ENCODE results near the gene TPRG1.

TPRG1 gene, protein sequence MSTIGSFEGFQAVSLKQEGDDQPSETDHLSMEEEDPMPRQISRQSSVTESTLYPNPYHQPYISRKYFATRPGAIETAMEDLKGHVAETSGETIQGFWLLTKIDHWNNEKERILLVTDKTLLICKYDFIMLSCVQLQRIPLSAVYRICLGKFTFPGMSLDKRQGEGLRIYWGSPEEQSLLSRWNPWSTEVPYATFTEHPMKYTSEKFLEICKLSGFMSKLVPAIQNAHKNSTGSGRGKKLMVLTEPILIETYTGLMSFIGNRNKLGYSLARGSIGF

GRCh38 chr3:189171707-189172106, at the start of gene TPRG1:
Gene TPRG1 (plus strand): TSS chr3:189171971. CDS start chr3:189207385, 35,414 bp downstream.
- no peak for DNase-seq

- no peak for DNase-seq
Measured at GRCh38 chr3:189122110-189122509, 49.7 kb upstream of the TPRG1 start.

DNA sequence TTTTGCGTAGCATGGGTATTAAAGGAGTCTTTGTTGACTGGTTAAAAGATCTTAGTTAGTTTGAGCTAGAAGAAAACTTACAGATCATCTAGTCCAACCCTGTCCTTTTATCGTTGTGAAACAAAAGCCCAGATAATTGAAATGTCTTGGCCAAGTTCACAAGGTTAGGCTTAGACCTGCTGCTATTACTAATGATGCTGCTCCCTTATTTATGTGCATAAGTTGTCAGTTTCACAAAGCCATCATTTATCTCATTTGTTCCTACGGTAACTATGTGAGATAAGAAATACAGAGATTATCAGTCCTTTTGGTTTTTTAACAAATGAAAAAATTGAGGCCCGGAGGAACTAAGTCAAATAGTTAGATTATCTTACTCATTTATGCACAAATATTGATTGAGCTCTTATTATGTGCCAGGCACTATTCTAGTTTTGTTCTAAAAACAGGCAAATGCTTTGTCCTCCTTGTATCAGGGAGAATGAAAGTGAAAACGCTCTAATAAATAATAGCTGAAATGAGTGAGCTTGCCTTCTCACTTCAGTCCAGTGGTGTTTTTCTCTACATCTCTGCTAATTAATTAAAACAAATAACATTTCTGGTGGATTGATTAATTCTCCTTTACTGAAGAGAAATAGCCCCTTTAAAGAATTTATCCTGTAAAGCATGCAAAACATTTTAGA, 49.1 kb upstream of the TPRG1 start:
- no peak for DNase-seq

DNA sequence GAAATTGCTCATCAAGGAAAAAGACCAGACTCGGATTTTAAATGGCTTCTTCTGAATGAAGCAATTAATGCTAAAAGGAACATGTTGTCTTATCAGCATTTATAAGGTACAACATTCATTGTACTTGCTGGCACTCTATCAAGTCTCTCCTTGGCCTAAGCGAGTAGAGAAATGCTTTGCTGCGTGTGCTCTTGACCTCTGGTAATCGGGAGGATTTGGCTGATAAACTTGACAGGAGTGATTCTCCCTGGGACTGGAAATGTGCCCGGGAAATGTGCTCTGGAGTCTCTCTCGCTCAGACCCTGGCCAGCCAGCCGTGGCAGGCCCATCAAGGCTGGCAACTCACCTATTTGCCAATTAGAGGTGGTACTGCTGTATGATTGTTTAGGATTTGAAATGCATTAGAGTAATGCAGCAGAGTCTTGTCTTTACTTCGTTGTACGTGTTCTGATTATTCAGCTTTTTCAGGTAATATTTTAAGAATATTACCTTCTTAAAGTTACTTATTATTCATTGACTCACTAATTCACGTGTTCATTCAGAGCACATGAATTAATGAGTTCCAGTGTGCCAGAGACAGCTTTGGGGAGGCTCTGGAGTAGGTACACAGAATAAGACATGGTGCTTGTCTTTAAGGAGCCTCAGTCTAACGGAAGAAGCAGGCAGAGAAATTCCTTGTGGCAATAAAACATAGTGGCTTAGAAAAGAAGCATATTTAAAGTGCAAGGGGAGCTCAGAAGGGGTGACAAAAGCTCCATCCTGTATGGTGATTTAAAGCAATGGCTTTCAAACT, 48.0 kb upstream of the TPRG1 start:
- DNase-seq = peak; percentile 98

GRCh38 chr3:189132231-189132671, 39.5 kb upstream of the TPRG1 start:
- no peak for DNase-seq

- no peak for DNase-seq
Measured at GRCh38 chr3:189132839-189133238, 38.9 kb upstream of the TPRG1 start.

- no peak for DNase-seq
Measured at GRCh38 chr3:189133768-189134167, 38.0 kb upstream of the TPRG1 start.

DNA sequence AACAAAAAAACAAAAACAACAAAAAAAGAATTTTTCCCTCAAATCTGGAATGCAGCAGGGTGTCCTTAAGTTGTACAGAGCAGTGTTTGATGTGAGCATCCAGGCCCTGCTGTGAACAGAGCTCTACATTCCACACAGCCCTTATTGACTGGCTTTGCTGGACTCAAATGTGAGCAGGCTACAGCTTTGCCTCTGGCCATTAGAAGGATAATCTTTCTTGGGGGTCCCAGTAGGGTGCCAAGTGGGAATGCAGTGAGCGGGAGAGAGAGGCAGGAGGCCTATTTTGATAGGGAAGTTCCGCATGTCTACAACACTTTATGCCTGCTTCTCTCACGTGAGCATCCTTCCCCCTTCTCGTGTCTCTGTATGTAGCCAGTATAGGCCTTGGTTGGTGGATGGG, 34.4 kb upstream of the TPRG1 start:
- no peak for DNase-seq

GRCh38 chr3:189138901-189139610, 32.7 kb upstream of the TPRG1 start:
- DNase-seq = no peak

DNA sequence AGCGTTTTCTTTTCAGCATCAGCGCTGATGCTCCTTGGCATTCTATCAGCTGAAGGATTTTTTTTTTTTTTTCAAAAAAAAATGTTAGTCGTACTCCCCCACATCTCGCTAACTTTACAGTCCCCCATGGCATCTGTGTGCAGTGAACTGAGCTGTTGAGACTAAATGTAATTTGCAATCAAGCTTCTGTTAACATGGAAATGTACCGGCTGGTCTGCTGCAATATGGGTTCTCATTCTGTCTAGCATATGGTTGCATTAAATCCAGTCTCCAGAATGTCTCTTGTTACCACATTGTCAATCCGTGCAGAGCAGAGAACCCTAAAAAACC, 32.2 kb upstream of the TPRG1 start:
- DNase-seq = no peak

DNA sequence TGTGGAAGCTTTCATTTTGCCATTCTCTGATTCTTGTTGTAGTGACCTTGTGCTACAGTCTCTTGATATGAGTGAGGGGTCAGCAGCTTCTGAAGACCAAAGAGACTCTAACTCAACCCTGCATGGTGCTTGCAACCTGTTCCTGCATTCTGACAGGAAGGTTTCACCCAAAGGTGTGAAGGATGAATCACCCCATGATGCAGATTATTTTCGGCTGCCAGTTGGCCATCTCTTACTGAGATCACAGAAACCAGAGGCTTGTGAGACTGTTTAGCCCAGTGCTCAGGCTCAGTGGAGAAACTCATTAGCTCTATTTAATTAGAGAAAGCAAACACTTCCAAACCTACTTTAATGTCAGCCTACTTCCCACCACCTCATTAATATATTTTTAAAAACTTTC, 29.2 kb upstream of the TPRG1 start:
- no peak for DNase-seq

- no peak for DNase-seq
Measured at GRCh38 chr3:189143321-189143720, 28.4 kb upstream of the TPRG1 start.

DNA sequence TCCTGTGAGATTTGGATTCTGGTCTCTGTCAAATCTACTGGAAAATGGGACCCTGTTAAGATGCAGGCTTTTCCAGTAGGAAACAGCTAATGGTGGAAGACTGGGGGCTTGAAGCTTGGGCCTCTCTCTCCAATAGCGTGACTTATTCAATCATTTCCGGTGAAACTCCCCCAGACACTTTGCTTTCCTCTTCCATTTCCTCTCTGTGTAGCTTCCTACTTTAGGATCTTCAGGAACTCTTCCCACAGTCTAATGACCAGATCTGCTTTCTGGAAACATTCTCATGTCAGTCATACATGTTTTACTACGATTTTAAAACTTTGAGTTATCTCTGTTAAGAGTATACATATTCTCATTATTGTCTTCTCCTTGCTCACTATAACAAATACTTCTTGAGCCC, 28.0 kb upstream of the TPRG1 start:
- no peak for DNase-seq

GRCh38 chr3:189144645-189145044, 27.1 kb upstream of the TPRG1 start:
- DNase-seq = peak; percentile 99

DNA sequence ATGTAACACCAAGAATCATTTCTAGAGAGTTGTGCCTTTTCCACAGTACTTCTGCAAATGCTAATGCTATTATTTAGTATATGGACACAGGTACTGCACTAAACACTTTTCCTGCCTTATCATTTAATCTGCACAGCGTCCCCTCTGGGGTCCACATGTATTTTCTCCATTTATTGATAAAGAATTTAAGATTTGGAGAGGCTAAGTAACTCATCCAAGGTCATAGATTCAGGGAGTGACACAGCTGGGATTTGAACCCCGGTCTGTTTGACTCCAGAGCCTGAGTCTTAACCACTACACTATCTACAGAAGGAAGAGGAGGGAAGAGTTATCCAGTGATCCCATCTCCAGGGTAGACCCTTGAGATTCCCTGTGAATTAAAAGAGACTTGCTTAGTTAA, 24.9 kb upstream of the TPRG1 start:
- peak; percentile 29 for DNase-seq

DNA sequence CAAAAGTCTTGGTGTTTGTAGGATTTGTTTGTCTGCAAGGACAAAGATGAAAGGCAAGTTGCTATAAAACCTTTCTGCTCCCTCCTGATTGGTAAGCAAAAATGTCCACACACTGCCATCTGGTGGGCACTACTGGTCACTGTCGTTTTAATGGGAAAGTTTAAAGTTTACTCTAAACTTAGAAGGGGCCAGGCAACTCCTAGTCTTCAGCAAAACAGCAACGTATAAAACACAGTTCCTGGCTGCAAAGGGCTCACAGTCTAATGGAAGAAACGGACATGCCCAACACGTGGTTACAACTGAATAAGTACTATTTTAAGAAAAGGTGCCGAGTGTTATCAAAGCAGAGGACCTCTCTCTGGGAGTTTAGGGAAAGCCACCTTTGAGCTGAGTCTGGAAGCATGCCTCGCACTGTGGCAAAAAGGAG, 23.7 kb upstream of the TPRG1 start:
- peak; percentile 91 for DNase-seq

- DNase-seq = no peak
Measured at GRCh38 chr3:189149203-189149602, 22.6 kb upstream of the TPRG1 start.

GRCh38 chr3:189157232-189158007, 14.4 kb upstream of the TPRG1 start:
- DNase-seq = no peak

DNA sequence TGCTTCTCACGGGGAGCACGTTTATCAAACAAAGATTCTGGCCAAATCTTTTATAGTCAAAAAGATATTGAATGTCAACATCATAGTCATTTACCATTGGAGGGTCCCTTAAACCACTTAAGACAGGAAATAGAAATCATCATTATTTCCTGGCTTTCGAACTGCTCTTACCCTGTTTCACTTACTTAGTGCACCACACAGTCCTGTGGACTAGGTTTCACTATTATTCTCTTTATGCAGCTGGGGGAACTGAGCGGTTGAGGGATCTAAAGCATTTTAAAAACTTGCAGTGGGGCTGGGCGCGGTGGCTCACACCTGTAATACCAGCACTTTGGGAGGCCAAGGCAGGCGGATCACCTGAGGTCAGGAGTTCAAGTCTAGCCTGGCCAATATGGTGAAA, 13.7 kb upstream of the TPRG1 start:
- DNase-seq = no peak

- DNase-seq = no peak
Measured at GRCh38 chr3:189160519-189161309, 11.1 kb upstream of the TPRG1 start.

DNA sequence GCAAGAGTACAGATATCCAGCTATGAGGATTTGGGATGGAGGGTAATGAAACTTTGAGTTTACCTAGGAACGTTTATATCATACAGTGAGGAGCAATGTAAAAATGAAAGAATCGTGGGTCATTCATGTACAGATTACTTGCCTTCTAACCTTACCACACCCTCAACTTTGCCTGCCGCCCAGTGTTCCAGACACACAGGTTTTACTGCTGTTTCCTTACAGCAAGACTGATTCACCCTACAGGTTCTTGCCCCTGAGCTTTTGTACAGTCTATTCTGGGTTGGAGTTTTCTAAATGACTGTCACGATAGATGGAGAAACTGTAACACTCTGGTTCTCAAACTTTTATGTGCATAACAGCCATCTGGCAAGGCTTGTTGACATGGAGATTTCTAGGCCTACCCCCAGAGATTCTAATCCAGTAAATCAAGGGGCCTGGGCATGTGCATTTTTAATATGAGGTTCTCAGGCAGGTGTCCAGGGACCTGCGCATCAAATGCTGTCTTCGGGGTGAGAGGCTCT, 6.6 kb upstream of the TPRG1 start:
- no peak for DNase-seq
